Stimulated activated CD4-positive, alpha-beta T cell treated with anti-CD3 and anti-CD28 coated beads, Interleukin-2, amount 100 ng/mL, for 24 hours (primary cell): ENCODE results near the gene CCDC182.

ENCODE experiments used
- DNase-seq, 2 donors: peaks; one replicate each; pipeline ENCODE4 v3.0.0-alpha.2; 2020

CCDC182 gene

DNA sequence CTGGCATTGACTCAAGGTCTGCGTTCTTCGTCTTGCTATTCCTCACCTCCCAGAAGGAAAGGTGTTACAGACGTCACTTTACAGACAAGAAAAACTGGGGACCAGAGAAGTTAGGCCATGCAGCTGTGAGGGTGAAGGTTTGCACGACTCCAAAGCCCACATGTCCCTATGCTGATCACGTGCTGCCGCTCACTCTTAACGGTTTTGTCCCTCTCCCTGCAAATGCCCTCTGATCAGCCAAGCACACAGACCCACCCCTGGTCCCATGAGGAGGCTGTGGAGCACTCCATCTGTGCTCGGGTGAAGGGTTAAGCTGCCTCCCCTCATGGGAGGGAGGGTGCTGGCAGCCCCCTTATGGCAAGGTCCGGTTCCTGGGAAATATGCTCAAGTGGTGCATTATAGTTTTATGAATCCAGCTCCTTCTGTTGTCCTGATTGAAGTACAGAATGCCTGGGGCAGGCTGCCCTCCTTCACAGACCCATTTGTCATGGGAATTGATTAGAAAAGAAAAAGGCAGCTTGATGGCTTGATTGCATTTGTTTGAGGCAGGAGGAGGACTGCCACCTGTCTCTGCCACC, 18.8 kb downstream of the CCDC182 start:
- no peak for DNase-seq

DNA sequence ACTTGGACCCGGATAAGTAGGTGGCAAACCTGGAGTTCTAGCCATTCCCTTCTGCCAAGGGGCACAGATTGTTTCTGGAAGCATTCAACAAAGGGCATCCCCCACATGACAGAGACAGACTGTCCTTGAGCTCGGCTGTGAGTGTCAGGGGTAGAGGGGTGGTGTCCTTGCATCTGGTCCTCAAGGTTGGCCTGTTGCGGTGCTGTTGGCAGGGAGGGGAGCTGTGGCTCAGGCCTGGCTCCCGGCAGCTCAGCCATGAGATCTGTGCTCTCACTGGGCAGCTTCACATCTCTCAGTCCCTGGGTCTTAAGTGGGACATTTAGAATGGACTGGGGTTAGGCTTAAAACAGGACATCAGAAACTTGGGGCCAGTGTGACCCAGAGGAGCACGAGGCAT, 20.4 kb downstream of the CCDC182 start:
- no peak for DNase-seq

DNA sequence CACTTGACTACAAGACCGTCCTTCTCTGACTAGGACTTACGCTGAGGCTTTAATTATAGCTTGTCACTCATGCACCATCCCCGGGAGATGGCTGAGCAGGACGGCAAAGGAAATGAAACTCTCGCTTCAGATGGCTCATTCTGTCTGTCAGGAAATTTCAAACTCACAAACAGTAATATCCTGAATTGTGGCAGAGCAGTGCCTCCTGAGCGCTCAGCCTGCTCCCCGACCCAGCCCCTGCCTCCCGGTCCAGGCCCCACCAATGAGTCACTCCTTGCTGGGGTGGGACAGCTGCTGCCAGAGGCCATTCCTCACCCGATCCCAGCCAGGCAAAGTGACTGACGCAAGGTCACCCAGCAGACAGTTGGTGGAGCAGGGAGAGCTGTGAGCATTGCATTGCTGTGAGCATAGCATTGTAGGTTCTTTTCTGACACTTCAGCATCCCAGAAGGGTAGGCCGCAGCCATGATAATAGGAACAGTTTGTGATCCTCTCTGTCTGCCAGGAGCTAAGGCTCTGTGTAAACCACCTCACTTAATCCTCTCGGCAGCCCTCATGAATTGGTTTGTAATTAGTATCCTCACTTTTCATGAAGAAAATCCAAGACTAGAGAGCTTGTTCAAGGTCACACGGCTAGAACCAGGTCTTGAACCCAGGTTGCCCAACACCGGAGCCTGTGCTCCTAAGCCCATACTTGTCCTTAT, 20.9 kb downstream of the CCDC182 start:
- no peak for DNase-seq

DNA sequence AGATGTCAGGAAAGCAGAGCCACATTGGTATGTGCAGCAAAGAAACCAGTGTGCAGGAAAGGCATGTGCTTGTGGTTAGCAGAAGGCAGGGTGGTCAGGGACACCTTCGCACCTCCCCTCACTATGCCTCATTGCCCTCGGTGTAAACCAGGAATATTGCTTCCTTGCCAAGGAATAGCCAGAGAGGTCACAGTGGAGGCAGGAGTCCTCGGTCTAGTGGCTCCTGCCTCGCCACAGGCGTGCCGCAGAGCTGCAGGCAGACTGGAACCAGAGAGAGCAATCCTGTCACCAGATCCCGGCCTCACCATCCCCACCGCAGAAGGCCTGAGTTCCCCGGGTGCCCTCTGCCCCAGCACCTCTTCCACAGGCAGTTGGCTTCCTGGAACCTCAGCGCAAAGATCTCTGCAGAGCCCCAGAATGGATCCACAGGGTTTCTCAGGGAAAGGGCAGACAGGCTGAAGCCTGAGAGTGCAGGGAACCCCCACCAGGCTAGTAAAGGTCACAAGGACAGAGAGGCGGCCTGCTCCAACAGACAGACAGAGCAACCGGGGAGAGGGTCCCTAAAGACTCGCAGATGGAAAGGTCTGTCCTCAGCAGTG, 21.6 kb downstream of the CCDC182 start:
- DNase-seq = no peak

DNA sequence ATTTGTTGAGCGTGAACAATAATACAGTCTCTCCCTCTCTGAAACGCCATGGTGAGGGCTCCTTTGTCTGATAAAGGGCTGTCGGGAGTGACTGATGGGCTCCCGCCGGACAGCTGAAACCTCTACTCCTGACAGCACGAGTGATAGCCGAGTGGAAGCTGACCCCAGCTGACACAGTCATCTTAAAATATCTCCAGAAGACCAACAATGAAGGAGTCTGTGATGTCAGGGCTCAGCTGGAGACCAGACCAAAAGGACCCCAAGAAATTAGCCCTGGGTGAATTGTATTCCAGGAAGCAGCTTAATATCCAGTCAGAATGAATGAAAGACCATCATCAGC, 22.4 kb downstream of the CCDC182 start:
- no peak for DNase-seq

DNA sequence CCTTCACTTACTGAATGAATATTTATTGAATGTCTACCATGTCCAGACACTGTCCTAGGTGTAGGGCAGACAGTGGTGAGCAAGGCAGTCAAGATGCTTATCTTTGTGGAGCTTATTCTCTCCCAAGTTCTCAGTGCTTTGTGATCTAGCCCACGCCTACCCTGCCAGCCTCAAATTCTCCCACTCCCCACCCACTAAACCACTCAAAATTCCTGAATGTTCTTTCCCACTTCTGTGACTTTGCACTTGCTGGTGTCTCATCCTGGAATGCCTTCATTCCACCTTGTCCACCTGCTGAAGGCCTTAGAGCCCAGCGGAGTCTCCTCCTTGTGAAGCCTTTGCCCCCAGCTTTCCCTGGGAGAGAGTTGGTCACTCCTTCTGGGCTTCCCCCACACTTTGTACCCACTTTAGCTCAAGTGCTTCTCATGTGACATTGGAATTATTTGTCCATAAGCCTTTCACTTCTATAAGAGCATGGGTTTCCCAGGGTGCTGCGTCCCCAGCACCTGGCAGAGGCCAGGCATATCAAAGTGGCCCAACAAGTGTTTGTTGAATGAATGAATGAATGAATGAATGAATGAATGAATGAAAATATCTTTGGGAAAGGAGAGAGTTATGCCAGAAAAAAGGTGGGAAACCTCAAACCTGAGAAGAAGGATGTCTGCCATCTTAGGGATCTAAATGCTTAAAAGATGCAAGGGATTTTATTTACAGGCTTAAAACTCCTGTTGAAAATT, 23.0 kb downstream of the CCDC182 start:
- DNase-seq = no peak

DNA sequence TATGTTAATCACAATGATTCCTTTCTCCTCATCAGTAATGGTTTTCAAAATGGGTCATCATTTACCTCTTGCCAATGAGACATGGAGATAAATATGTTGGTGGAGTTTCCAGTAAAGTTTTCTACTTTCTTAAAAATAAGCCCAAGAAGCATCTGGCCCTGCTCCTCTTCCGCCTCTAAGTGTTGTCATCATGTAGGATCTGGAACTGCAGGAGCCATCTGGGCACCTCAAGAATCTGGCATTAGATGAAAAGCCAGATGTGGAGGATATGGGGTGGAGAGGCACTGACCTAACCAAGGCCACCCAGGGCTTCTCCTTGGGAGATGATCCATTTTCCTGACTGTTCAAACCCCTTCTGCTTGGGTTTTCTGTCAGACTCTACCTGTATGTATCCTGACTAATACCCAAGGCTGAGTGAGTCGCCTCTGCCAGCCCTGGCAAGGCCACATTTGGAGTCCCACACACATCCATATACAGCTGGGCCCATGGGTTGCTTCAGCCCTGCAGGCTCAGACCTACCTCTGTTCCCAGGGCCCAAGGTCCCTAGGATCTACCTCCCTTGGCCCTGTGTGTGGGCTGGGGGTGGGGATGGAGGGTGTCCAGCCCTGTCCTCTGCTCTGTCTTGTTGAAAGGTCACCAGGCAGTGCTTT, 24.6 kb downstream of the CCDC182 start:
- DNase-seq = no peak

DNA sequence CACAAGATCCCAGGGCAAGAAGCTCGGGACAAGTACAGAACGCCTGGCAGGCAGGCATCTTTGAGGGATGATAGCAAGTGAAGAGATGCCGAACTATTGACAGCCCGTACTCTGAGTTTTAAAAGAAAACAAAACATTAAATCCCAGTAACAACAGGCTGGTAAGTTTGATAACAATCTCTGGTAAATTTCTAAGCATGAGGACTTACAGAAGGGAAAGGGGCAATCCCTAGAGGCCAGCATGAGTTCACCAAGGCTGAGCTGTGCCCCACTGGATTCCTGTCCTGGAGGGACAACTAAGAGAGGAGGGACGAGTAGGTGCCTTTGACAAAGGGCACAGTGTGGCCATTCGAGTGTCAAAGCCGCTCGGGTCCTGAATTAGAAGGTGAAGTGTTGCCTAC, 26.2 kb downstream of the CCDC182 start:
- DNase-seq = no peak

DNA sequence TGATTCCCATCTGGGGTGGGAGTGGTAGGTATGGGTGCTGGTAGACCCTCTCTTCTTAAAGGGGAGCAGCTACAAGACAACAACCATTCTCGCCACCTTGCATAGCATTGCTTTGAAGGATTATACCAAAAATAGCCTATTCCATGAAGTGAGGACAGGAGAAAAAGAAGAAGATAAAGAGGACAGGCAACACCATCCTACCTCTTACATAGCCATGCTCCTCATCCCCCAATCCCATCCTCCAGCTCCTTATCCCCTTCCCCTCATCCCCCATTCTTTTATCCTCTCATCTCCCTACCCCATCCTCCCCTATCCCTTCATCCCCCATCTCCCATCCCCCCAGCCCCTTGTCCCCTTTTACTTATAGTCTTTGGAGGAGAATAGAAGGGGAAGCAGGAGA, 29.1 kb downstream of the CCDC182 start:
- DNase-seq = no peak

DNA sequence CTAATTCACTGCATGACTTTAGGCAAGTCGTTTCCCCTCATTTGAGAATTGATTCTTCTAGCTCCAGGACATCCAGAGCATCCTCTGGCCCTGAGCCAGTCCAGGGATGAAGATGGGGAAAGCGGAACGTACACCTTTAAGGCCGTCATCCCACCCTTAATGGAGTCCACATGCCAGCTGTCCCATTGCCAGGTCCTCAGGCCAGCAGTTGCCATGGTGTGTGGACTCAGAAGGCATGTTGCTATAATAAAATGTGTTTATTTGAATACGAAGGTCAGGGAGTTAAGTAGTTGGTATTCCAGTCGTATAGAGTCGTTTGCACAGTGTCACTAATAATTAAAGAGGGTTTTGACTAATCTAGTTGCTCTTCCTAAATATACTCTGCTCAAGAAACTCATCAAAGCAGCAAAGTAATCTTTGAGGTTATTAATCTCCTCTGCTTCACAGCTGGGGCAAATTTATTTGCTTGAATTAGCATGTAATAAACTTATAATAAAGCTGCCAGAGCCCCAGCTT, 30.4 kb downstream of the CCDC182 start:
- no peak for DNase-seq

DNA sequence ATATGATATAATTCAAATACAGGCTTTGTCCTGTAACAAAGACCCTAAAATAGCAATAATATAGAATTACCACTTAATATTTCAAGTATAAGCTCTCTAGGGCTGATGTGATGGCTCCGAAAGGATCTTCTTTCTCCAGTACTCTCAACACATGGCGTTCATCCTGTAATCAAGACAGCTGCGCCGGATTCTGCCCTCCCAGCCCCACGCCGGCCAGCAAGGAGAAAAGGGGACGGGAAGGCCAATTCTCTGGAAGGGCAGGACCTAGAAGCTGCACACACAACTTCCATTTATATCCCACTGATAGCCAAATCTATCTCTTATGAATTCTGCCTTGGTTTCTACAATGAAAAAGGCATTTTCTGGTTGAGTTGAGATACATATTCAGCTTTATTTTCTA, 32.0 kb downstream of the CCDC182 start:
- no peak for DNase-seq

DNA sequence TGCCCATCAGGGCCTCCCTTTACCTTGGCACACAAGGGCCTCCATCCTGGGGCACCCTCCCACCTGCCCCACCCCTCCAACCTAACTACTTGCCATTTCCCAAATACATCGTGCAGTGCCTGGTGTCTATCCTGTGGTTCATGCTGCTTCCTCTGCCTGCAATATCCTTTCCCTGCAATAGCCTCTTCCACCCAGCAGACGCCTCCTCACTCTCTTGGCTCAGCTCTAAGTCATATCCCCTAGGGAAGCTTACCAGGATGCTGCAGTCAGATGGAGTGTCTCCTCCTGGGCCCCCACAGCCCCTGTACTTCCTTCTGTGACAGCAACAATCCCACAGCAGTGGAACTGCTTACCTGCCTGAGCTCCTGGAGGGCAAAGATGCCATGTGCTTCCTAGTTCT, 36.7 kb downstream of the CCDC182 start:
- DNase-seq = no peak

DNA sequence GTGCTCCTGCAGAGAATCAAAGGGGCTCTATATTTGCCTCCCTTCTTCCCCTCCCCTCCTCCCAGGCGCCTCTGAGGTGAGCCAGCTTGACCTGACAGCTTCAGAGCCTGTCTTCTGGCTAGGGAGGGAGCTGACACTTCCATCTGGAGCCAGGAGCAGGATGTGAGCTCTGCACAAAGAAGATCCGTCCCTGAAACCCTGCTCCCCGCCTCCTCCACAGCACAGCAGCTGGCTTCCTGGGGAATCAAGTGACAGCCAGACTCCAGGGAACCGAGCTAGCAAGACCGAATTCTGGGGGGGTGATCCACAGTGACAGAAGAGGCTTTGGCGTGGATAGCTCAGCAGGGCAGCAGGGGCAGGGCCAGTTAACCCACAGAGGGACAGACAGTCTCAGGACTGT, 37.2 kb downstream of the CCDC182 start:
- DNase-seq = no peak

DNA sequence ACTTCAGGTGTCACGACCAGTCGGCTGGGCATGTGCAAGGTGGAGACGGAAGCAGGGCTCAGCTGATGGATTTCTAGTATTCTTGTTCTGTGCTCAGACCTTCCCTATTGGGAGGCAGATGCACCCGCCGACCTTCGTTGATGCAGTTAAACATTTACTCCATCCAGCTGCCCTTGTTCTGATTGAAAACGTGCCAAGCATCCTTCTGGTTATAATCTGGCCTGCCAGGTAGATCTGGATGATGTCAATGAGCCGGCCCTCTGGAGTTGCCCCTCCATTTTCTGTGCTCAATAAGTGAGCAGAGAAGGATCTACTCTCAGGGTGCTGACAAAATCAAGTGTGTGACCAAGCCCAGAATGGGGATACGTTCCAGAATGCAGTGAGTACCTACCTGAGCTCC, 38.3 kb downstream of the CCDC182 start:
- DNase-seq = no peak

DNA sequence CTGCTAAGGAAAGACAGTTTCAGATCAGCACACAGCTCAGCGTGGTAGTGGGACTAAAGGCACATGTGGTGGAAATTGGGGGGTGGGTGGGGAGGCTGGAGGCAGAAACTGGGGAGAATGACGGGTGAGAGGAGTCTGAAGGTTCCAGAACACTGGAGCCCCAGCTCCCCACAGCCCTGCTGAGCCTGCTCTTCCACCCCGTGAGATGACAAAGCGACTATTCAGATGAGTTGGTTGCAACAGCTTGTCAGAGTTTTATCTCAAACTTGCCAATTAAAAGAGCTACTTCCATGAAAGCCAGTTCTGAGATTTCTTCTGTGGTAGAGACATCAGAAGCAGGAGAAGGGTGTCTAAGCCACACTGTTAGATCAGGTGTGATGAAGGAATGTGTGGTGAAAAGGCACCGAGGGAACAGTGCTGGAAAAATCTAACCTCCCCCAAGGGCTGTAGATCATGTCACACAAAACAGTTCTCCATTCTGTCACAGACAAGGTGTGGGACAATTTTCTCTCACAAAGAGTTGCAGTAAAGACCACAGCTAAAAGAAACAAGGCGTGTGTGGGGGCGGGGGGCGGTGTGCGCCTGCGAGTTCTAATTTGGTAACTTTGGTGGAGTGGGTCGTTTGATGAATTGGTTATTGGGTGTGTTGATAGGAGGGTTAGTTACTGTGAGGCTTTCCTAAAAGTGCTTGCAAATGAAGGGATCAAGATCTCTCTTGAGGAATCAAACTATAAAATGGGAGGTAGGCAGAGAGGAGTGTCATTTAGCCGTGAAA, 39.0 kb downstream of the CCDC182 start:
- DNase-seq = no peak

DNA sequence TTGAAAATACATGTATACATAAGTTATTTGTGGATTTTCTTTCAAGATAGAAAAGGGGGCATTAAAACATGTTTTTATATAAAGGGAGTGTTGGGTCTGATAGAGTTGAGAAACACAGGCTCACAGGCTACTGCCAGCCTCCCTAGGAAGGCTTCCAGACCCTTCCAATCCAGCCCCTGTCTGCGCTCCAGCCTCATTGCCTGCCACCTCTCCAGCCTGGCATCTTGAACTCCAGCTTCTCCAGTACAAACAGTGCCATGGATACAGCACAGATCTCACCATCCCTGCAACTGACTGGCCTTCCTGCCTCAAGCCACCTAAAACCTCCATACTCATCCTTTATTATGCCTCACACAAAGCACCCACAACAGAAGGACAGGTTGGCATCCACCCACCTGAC, 40.7 kb downstream of the CCDC182 start:
- no peak for DNase-seq

DNA sequence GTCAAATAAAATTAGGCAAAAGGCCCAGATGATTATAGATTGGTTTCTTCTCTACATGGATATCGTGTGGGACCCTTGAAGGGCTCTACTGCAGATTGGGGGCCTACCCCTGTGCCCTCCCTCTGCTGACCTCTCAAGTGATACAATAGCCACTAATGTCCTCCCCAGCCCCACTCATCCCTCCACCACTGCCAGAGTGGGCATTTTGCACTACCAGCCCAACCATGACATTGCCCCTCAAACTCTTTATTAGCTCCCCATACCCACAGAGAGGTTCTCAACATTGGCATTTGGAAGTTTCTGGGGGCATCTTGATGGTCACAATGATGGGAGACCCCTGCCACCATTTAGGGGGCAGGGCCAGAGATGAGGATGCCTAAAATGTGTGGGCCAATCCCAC, 41.8 kb downstream of the CCDC182 start:
- DNase-seq = no peak

DNA sequence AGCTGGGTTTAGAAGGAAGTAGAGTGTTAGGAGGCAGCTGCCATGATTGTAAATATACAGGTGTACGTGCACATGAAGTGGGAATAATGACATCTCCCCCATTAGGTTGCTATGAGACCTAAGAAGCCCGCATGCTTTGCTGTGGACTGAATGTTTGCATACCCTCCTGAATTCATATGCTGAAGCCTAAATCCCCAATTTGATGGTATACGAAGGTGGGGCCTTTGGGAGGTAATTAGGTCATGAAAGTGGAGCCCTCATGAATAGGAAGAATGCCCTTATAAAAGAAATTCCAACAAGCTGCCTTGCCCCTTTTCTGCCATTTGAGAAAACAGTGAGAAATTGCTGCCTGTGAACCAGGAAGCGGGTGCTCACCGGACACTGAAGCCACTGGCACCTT, 44.0 kb downstream of the CCDC182 start:
- DNase-seq = no peak

DNA sequence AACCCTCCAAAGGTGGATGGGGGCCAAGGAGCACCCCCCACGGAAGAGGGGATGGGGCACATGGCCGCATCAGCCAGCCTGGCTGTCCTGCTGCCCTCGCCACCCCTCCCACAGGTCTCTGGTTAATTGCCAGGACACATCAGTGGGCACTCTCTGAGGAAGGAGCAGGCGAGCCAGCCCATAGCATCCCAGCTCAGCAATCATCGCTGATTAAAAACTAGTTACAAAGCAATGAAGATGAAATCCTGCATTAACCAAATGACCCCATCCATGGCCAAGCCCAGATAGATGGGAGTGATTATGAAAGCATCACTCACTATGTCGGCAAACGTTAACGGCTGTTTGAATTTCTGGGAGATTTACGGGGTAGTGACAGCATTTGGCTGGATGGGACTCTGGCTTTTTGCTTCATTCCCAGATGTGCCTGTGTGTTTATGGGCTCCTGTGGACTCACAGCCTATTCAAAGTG, 45.3 kb downstream of the CCDC182 start:
- no peak for DNase-seq

DNA sequence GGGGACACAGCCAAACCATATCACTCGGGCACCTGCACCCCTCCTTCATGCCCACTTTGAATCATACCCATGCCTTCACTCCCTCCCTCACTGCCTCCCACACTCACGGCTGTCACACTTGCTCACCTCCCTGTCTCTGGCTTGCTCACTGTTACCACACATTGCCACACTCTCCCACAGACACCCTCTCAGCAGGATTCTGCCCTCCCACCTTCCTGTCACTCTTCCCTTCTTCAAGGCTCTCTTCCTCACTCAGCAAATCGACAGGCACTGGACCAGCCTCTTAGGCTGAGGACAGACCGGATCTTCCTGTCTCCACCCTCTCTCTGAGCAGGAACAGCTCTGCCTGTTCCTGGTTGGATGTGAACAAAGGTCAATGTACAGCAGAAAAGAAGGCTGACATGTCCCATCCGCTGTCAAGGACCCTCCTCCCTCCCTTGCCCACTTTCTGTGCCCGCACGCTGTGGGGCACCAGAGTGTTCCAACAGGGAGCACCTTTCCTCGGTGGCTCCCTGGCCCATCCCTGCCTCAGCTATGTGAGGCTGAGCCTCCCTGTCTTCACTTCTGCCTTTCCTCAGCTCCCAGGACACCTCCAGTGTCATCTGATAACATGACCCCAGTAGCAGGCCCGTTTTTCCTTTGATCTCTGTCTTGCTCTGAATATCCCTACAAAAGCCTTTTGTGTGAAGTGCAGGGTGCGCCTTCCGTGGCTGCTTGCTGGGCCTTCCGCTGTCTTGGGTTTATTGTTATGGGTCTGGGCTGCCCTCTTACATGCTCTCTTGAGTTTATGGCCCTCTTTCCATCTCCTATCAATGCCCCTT, 47.0 kb downstream of the CCDC182 start:
- DNase-seq = peak in 1 of 2 donors; percentile 14

DNA sequence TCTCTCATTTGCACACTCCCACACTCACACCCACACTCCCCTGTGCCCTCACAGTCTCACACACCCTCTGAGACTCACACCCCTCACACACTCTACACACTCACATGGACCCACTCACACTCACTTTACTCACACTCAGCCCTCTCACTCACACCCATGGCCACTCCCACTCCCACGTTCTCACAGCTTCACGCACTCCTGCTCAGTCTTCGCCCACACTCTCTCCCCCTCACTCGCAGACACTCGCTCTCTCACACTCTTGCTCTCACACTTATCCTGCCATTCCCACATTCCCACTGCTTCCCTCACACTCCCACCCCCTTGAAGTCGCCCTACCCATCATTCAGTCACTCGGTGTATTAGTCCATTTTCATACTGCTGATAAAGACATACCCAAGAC, 47.9 kb downstream of the CCDC182 start:
- DNase-seq = no peak

DNA sequence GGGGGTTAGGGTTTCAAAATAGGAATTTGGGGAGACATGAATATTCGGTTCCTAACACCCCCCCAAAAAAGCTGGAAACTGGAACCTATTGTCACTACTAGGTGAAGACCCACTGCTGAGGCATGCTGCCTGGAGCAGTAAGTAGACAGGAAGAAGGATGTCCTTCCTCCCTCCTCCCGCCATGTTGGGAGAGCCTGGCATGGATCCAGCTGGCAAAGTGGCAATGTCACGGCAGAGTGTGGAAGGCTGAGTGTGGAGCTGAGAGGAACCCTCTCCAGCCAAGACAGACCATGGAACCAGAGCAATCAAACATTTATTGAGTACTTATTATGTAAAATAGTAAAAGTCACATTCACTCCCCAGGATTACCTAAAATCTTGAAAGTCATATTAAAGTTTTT, 49.0 kb downstream of the CCDC182 start:
- DNase-seq = no peak
